GM18907 (cell line): ENCODE measurements around the gene LATS1.
"Not testable (repeated sequence)": the region's sequence is repeated elsewhere in the genome, so short reads cannot be mapped to it uniquely, and the experiment has no call there.

Experiments
- ATAC-seq: cut with Tn5 transposase; IDR thresholded peaks from one replicate; pipeline ENCODE4 v1.9.1; 2021; ENCODE audit warnings: mild to moderate bottlenecking, moderate library complexity; ENCODE audit not compliant: unreplicated experiment

LATS1 gene

DNA sequence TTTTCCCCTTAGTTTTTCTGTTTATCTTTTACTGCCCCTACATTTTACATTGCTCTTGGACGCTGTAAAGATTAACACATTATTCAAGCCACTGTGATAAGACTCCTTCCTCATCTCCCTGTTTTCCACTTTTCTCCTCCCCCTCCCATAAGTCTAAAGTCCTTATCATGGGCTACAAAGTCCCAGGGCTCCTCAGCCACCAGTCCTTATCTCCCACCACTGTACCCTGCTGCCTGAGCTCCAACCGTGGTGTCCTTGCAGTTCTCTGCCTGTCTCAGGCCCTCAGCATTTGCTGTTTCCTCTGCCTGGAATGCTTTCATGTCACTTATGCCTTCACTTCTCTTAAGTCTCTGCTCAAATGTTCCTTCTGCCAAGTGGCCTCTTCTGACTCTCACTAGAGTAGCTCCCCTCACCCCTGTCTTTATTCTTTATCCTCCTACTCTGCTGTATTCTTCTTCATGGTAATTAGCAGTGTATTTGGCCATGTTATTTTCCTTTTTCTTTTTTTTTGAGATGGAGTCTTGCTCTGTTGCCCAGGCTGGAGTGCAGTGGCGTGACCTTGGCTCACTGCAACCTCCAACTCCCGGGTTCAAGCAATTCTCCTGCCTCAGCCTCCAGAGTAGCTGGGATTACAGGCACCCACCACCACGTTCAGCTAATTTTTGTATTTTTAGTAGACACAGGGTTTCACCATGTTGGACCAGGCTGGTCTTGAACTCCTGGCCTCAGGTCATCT, 10.8 kb upstream of the LATS1 start:
- ATAC-seq, result no peak

DNA sequence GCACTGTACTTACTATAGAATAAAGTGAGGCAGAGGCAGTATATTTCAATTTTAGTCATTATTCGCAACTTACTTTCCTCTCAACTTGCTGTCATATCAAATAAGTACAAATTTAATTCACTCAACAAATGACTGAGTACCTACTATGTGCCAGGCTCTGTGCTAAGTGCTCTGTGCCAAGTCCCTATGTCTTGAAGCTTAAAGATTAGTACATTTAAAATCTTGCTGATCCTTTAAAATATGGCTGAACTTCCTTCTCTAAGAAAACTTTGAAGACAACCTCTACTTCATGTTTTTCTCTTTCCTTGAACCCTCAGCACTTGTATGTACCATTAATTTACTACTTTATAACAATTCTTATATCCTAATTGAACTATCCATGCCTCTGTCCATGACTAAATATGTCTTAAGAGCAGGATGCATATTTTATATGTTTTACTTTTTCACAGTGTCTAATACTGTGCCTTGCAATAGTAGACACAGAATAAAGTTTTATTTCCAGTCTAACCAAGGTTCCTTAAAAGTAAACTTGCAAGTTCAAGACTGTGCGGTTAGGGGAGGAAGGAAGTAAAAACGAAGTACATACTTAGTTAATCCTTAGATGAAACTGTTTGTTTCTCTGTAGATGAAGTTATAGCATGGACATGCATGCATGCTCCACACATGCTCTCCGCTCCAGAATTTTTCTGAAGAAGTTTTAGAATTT, 10.0 kb upstream of the LATS1 start:
- no peak for ATAC-seq

DNA sequence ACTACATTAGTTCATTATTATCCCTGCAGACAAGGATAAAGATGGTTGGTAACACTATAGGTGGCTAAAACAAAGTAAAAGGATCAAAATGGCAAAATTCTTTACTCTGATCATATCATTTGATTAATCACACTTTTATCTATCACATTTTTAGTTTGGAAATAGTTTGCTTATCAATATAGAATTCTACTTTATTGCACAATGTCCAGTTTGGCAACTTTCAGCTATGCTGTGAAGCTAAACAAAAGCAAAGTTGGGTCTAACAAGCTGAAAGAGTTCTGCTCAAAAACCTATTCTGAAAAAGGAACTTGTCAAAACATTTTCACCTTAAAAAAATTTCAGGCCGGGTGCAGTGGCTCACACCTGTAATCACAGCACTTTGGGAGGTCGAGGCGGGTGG, 7.9 kb upstream of the LATS1 start:
- ATAC-seq, result no peak

DNA sequence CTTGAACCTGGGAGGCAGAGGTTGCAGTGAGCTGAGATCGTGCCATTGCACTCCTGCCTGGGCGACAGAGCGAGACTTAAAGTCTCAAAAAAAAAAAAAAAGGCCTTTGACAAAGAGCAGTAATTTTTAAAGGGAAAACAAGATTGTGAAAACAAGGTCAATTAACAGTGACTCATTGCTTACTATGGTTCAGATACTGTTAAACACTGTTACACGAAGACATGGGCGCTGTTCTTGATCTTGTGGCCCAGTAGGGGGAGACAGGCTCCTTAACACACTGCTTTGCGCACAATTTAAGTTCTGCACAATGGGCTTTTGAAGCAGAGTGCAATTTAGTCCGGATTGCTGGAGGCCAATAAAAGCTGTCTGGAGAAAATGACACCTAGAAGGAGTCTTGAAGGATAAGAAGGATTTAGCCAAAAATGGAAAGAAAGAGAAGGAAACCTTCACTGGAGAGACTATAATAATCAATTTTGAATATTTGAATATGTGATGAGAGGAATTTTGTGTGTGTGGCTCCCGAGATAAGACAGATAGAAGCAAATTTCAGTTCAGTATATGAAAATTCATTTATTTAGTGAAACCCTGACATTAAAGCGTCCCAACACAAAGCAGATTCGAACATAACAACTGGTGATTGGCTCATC, 6.0 kb upstream of the LATS1 start:
- no peak for ATAC-seq

DNA sequence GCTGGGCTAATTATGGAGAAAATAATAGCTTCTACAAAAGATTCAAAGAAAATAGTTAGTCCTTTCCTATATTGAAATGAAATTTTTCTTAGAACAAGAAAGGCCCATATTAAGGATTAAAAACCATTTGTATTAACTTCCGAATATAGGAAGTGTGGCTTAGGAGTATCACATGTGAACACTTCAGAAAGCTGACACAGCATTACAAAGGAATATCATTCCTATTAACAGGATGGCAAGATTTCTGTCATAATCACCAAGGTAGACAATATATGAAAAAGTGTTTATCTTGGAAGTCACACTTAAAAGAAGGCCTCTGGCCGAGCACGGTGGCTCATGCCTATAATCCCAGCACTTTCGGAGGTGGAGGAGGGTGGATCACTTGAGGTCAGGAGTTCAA, 5.4 kb upstream of the LATS1 start:
- no peak for ATAC-seq

DNA sequence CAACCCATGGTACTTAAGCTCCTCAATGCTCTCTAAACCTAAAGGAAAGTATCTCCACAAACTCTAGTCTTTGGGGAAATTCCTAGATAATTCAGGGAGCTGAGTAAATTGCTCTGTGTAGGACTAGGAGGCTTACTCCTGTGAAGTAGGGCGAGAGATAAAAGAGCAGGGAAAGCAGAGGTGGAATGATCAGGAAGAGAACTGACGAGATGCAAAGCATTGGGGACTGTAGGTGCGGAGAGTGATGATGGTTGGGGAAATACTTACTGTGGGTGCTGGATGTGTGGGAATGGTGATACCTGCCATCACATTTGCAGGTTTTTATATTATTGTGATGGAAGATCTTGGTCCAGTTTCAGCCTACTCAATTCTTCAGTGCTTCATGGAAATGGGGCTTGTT, 1.6 kb upstream of the LATS1 start:
- ATAC-seq, result no peak

DNA sequence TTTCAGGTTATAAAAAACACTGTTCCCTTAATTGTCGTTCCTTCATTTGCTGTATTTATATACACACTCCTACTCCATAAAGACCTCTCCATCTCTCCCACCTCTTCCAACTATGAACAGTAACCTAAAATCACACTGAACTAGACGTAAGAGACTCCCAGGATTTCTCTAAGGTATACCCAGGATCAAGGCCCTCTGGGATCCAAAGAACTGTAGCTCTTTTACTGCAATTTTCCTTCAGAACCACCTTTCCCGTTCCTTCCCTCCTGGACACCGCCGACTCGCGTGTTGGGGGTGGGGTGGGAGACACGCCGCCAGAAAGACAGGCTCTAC, 680 bp downstream of the LATS1 start:
- no peak for ATAC-seq

DNA sequence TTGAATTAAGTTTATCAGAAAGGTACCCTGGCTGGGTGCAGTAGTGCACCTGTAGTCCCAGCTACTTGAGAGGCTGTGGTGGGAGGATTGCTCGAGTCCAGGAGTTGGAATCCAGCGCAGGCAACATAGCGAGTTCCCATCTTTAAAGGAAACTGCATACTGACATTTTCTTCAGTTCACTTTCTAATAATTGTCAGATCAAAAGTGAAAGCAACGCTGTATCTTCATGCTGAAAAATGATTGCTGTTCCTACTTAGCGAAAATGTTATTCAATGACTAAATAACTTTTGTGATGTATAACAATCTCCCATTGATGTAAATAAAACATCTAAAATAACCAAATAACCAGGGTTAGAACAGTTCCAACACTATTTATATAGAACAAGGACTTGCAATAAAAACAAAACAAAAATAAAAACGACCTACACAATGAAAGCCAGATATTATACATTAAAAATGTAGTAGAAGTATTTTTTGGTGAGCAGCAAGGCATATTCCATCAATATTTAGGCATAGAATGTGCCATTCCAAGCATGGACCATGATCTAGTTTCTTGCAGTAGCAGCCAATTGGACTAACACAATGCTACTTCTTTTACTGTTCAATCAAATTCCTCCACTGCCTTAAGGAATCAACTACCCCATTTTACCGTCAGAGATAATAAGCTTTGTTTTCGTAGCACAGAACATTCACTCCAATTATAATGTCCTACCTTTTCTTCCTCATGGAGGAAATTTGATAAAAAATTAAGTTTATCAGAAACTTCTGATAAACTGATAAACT, 1.5 kb downstream of the LATS1 start:
- ATAC-seq, result no peak

DNA sequence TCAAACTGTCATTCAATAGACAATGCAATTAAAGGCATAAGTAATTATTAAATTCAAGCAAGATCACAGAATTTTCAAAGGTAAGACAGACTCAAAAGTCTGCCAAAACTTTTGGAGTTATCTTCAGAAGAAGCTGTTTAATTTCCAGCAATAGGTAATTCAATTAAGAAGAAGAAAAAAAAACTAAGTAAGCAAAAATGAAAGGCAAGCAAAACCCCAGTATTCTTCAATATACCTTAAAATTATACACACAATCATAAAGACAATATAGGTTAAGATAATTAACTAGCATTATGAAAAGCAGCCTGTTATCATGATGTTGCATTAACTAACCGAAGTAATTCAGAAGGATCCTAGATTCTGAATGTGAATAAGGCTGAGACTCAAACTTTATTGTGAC, 3.5 kb downstream of the LATS1 start:
- no peak for ATAC-seq

DNA sequence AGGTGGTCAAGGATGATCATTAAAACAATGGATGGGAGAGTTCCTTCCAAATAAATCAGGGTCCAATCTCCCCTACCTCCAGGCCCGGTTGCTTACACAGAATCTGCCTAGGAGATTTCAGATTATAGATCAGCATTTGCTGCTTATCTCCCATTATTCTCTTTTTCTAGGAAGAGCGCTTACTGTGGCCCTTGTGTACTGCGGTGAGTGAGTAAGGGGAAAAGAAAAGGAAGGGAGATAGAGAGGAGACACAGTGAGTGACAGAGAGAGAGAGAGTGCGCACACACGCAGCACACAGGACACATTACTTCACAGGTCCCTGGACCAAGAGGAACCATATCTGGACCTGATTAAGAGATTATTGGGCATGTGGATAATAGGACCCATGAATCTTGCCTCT, 6.2 kb downstream of the LATS1 start:
- ATAC-seq, result no peak

DNA sequence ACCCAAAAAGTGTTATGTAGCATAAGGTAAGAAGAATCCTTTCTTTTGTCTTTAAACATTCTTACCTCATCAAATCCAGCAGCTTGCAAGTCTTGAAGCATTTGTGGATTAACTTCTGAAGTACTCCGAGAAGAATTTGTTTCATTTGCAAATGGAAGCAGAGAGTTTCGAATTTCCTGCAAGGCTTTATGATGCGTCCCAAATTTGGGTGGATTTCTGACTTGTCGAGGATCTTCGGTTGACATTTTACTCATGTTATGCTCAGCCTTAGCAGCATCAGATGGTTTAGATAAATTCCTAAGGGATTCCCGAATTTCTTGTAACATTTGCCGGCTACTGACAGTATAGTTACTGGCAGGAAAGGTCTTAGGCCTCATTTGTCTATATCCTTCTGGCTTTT, 16.2 kb downstream of the LATS1 start:
- ATAC-seq, result no peak

DNA sequence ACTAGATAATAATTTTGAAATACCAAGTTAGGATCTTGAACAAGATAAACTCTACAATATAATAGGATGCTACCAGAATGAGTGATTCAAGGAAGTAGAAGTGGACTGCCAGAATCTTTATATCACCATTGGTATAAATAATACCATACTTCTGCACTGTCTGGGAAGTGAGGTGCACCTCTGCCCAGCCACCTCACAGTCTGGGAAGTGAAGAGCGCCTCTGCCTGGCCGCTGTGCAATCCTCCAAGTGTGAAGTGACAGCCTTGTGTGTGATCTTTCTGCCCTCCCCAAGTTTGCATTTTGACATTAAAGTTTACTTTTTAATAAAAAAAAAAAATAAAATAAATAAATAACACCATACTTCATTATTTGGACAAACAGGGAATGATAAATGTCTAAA, 18.8 kb downstream of the LATS1 start:
- ATAC-seq, result no peak

DNA sequence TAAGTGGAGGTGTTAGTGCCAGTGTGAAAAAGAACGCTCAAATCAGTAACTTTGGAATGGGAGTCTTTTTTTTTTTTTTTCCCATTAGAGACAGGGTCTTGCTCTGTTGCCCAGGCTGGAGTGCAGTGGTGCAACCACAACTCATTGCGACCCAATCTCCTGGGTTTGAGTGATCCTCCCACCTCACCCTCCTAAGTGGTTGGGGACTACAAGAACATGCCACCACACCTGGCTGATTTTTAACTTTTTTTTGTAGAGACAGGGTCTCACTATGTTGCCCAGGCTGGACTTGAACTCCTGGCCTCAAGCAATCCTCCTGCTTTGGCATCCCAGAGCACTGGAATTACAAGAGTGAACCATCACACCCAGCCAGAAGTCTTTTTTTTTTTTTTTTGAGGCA, 19.7 kb downstream of the LATS1 start:
- no peak for ATAC-seq

DNA sequence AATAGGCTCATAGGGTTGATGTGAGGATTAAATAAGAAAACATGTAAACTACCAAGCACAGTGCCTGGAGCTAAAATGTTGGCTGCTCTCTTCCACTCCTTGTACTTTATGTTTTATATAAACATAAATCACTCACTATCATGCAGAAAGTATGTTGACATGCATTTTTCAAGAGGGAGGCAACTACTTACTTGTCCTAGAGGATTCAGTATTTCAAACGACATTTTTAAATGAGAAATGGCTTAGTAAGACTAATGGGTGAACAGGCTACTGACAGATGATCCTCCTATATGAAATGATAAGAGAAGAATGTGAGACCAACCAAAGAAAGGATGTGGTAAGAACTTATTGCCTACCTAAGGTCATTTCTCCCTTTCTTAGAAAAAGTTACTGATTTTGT, 21.0 kb downstream of the LATS1 start:
- no peak for ATAC-seq

DNA sequence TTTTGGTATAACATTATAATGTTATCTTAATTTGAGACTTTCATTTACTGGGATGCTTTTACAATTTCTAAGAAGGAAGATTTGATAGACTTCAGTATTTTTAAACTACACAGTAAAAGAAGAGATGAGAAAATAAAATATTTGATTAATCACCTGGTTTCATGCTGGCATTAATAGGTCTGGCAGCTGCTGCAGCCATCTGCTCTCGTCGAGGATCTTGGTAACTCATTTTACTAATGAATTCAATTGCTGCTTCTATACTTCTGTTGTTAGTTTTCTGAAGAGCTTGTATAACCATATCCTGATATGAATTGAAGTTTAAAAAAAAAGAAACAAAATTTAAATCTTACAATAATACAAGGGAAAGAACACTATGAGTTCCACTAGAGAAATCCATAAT, 23.0 kb downstream of the LATS1 start:
- ATAC-seq, result no peak

DNA sequence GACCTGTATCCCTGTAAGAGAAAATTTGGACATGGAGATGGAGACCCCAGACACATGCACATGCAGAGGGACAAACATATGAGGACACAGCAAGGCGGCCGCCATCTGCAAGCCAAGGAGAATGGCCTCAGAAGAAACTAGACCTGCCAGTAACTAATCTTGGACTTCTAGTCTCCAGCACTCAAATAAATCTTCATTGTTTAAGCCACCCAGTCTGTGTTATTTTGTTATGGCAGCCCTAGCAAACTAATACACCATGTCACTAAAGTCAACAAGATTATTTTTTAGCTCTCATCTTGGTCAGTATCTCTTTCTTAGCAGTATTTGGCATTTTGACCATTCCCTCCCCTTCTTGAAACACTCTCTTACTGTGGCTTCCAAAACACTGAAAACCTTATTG, 26.7 kb downstream of the LATS1 start:
- no peak for ATAC-seq

DNA sequence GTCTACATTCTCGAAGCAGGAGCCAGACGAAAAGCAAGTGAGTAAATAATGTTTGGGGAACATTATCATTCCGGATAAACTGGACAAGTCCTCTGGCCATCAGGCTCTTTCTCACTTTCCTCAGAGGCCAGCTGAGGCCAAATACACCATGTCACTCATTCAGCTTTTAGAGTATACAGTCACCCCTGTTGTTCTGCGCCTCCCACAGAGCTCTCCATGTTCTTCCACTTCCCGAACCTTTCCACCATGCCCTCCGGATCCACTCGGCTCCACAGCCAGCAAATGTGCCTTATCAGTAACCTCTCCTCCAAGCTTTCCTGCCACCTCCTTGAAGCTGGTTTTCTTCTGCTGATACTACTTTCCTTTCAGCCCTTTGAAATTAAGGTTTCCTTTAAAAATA, 31.7 kb downstream of the LATS1 start:
- no peak for ATAC-seq

DNA sequence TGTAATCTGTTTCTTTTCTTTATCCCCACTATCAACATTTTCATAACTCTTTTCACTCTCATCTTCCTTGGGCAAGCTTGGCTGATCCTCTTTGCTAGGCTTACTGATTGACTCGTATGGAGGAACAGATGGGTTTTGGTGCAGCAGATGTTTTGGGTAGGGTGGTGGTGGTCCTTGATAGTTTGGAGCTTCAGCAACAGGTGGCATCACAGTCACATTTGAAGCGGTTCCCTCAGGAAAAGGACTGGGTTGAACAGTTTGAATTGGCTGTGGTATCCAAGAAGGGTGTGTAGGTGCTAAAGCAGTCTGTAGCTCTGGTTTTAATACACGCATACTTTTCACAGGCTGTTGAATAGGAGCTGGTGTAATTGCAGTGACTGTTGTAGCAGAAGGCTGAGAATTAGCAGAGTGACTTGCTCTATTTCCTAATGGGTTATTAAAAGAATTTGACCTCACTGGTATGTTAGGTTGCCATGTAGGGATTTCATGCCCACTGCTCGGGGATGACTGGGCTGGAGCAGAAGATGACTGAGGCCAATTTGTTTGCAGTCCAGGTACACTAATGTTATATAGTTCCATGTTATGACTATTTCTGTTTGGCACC, 34.5 kb downstream of the LATS1 start:
- ATAC-seq, result no peak

DNA sequence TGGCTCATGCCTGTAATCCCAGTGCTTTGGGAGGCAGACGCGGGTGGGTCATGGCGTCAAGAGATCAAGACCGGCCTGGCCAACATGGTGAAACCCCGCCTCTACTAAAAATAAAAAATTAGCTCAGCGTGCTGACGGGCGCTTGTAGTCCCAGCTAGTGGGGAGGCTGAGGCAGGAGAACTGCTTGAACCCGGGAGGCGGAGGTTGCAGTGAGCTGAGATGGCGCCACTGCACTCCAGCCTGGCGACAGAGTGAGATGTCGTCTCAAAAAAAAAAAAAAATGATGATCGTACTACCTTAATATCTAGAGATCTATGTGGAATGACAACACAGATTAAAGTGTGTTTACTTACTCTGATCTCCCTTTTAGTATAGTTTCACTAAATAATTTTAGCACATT, 36.1 kb downstream of the LATS1 start:
- ATAC-seq, result not testable (repeated sequence)

DNA sequence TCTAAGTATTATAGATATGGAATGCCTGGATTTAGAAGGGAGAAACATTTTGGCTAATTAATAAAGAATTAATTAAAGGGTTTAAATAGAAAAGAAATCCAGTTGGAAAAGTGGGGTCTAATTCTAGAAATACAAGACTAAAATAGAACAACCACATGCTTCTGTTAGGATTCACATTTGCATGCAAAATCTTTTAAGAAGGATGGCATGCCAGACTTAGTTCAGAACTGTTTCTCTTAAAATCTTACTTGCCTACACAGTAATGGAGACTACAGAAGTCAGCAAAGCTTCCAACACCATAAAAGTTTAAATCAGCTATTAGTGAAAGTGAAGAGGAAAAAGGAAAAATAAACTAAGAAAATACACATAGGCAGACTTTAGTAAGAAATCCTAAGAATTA, 36.7 kb downstream of the LATS1 start:
- ATAC-seq, result no peak

DNA sequence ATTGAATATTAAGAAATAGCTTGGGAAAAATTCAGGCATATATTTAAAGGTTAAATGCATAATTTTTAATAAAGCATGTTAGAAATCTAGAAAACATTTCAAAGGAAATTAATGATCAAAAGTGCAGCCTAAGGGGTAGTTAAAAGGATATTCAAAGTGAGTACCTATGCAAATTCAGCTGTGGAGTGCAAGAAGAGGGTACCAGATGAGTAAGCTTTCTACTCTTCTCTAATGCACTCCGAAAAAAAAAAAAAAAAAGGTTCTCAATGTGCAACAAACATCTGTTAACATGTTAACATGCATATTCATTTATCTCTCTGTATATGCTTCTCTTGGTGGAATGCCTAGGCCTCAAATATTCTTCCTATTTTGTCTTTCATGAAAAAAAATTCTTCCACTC, 37.4 kb downstream of the LATS1 start:
- no peak for ATAC-seq
